HepG2 (cell line): Measurements from ENCODE around the gene HIPK2. TPM values are rescaled to one million over a fixed set of nuclear protein-coding genes. Genes with fewer than 3 reads are reported as not detected.

ENCODE experiments used
- ARID3A ChIP-seq: IDR thresholded peaks from 2 replicates; pipeline ENCODE4 v1.6.1; 2012; ENCODE audit warnings: low read depth, low read length, improper control_type of control experiment
- CREB3 ChIP-seq: sonication (generic); formaldehyde crosslinking; IDR thresholded peaks from 2 replicates; pipeline ENCODE4 v1.5.0; 2020; ENCODE audit warnings: missing genetic modification reagents
- EP300 ChIP-seq, 3 experiments: sonication (generic) in 1 of 3; formaldehyde crosslinking in 1 of 3; IDR thresholded peaks; 2 replicates each; pipeline versions ENCODE4 v1.5.1 to v1.6.1; 2011 to 2020; ENCODE audit warnings: low read depth in 2 of 3, low read length in 2 of 3, borderline replicate concordance in 1 of 3, improper control_type of control experiment in 1 of 3, mild to moderate bottlenecking in 1 of 3, missing genetic modification reagents in 1 of 3, moderate library complexity in 1 of 3
- EZH2 ChIP-seq: conservative IDR thresholded peaks from 2 replicates; pipeline ENCODE4 v1.6.1; 2012; ENCODE audit warnings: mild to moderate bottlenecking, low read depth, low read length, moderate library complexity
- FOXO1 ChIP-seq: sonication (generic); formaldehyde crosslinking; IDR thresholded peaks from 2 replicates; pipeline ENCODE4 v1.4.0; 2020; ENCODE audit warnings: missing genetic modification reagents
- GRHL1 ChIP-seq: sonication (generic); formaldehyde crosslinking; conservative IDR thresholded peaks from 2 replicates; pipeline ENCODE4 v1.8.0; 2022; ENCODE audit warnings: missing genetic modification reagents
- HOXA7 ChIP-seq: sonication (generic); formaldehyde crosslinking; IDR thresholded peaks from 2 replicates; pipeline ENCODE4 v1.8.1; 2022; ENCODE audit warnings: mild to moderate bottlenecking, missing genetic modification reagents, moderate library complexity
- IRF1 ChIP-seq: sonication (generic); formaldehyde crosslinking; IDR thresholded peaks from 2 replicates; pipeline ENCODE4 v1.4.0; 2020; ENCODE audit warnings: low read depth, mild to moderate bottlenecking, missing genetic modification reagents
- JUNB ChIP-seq: sonication (generic); formaldehyde crosslinking; IDR thresholded peaks from 2 replicates; pipeline ENCODE4 v1.8.0; 2022; ENCODE audit warnings: missing genetic modification reagents, mild to moderate bottlenecking, borderline replicate concordance
- MTERF4 ChIP-seq: sonication (generic); formaldehyde crosslinking; IDR thresholded peaks from 2 replicates; pipeline ENCODE4 v1.8.0; 2023; ENCODE audit warnings: mild to moderate bottlenecking, missing genetic modification reagents
- NFE2L2 ChIP-seq: fragments of 150-350 bp; IDR thresholded peaks from 2 replicates; pipeline ENCODE4 v1.6.1; 2014; ENCODE audit warnings: low read length
- PBX2 ChIP-seq: IDR thresholded peaks from 2 replicates; pipeline ENCODE4 v1.6.1; 2016; ENCODE audit warnings: control low read depth
- ZFP36L2 ChIP-seq: sonication (generic); formaldehyde crosslinking; IDR thresholded peaks from 2 replicates; pipeline ENCODE4 v1.4.0; 2020; ENCODE audit warnings: missing genetic modification reagents
- ZFP41 ChIP-seq: sonication (generic); formaldehyde crosslinking; IDR thresholded peaks from 2 replicates; pipeline ENCODE4 v1.4.0; 2020; ENCODE audit warnings: mild to moderate bottlenecking, missing genetic modification reagents, borderline replicate concordance
- ZFY ChIP-seq: sonication (generic); formaldehyde crosslinking; IDR thresholded peaks from 2 replicates; pipeline ENCODE4 v1.4.0; 2020; ENCODE audit warnings: missing genetic modification reagents
- ZKSCAN8 ChIP-seq: IDR thresholded peaks from 2 replicates; pipeline ENCODE4 v1.6.1; 2016; ENCODE audit warnings: borderline replicate concordance, missing genetic modification reagents, missing compliant biosample characterization
- ZNF136 ChIP-seq: sonication (generic); formaldehyde crosslinking; IDR thresholded peaks from 2 replicates; pipeline ENCODE4 v1.8.1; 2022; ENCODE audit warnings: low read depth, mild to moderate bottlenecking, moderate library complexity, missing genetic modification reagents
- ZNF570 ChIP-seq: sonication (generic); formaldehyde crosslinking; IDR thresholded peaks from 2 replicates; pipeline ENCODE4 v1.4.0; 2020; ENCODE audit warnings: mild to moderate bottlenecking, missing genetic modification reagents, borderline replicate concordance
- ZNF7 ChIP-seq: IDR thresholded peaks from 2 replicates; pipeline ENCODE4 v1.6.1; 2016; ENCODE audit warnings: missing biosample characterization, missing genetic modification reagents
- ZNF773 ChIP-seq: sonication (generic); formaldehyde crosslinking; IDR thresholded peaks from 2 replicates; pipeline ENCODE4 v1.4.0; 2020; ENCODE audit warnings: missing genetic modification reagents, borderline replicate concordance
- polyA plus RNA-seq, 8 experiments: library from polyadenylated mRNA; depleted of rRNA in 3 of 8; stranded (reverse) in 7 of 8; unstranded in 1 of 8; fragments of >200 nt; fragmentation: Illumina TruSeq in 4 of 8; extraction: Trizol in 4 of 8; gene quantifications; 2 replicates each; pipeline versions ENCODE4 v1.2.1 to v1.2.3, GENCODE V29; 2011 to 2016; ENCODE audit warnings: low read depth in 4 of 8, missing spikeins in 1 of 8, mixed read lengths in 1 of 8; ENCODE audit not compliant: insufficient read depth in 1 of 8
- total RNA-seq, 5 experiments: library from RNA; depleted of rRNA; stranded (reverse); fragments of >200 nt; fragmentation: Illumina TruSeq; extraction: Trizol; gene quantifications; 2 replicates each; pipeline ENCODE4 v1.2.3, GENCODE V29; 2016; ENCODE audit warnings: low read depth in 1 of 5

Gene HIPK2
- total and polyA plus RNA-seq, 2 of the 13 experiments (the other 11 are each of a cell fraction or from before 2014, with no cell fraction given): 14.4 to 20.2 TPM

GRCh38 chr7:139675127-139676125, 102.4 kb downstream of the HIPK2 start (continued):
- TF ChIP-seq CREB3 (CRISPR knock-in tag): 0 out of 2 replicates have a peak, but pooled peaks have one; percentile 51
- TF ChIP-seq ZFP36L2: no peak
- TF ChIP-seq ZNF7 (CRISPR knock-in tag): no peak; the same call in 1 of the 2 replicates
- no peak for TF ChIP-seq ZNF570 (CRISPR knock-in tag)
- TF ChIP-seq ZNF773: no peak
- TF ChIP-seq EZH2: no peak
- TF ChIP-seq ARID3A: peak; percentile 46
- TF ChIP-seq ZFY (CRISPR knock-in tag): peak; percentile 64
- peak; percentile 98 for TF ChIP-seq FOXO1 (CRISPR knock-in tag)
- peak; percentile 27 to 96; a peak in 2 of 4 replicates for TF ChIP-seq EP300 (IDR thresholded peaks at IDR 0.05; ENCODE audit: low read depth in 2 of 2, low read length in 2 of 2)
- peak; percentile 93; the same call in 1 of the 2 replicates for TF ChIP-seq EP300 (CRISPR knock-in tag; IDR thresholded peaks at IDR 0.05; ENCODE audit: borderline replicate concordance)
- TF ChIP-seq ZNF136 (CRISPR knock-in tag): no peak
- TF ChIP-seq JUNB (CRISPR knock-in tag): peak; percentile 71; the same call in 1 of the 2 replicates
- TF ChIP-seq IRF1: no peak
- peak; percentile 89; the same call in 1 of the 2 replicates for TF ChIP-seq ZKSCAN8 (CRISPR knock-in tag)
- TF ChIP-seq PBX2 (CRISPR knock-in tag): no peak; the same call in 1 of the 2 replicates
- TF ChIP-seq GRHL1 (CRISPR knock-in tag): no peak
- TF ChIP-seq MTERF4 (CRISPR knock-in tag): no peak
- TF ChIP-seq HOXA7 (CRISPR knock-in tag): no peak
- TF ChIP-seq NFE2L2: no peak
- 0 out of 2 replicates have a peak, but pooled peaks have one; percentile 57 for TF ChIP-seq ZFP41
